Testis (tissue), 3 donors: ENCODE results near the gene PTPRN2. TPM values are rescaled to one million over a fixed set of nuclear protein-coding genes. Genes with fewer than 3 reads are reported as not detected.
A peak's percentile ranks its signal among the peaks of the same experiment; 100 is the strongest.

ENCODE experiments used
- DNase-seq: peaks from one replicate; pipeline ENCODE4 v3.0.0-alpha.2; 2019
- H3K27ac ChIP-seq, 2 donors: fragments of 200-600 bp; sonication (generic); one replicate each; pipeline ENCODE4 v1.5.1; 2019
- H3K27me3 ChIP-seq: fragments of 200-600 bp; sonication (generic); one replicate; pipeline ENCODE4 v1.5.1; 2019
- H3K36me3 ChIP-seq: fragments of 200-600 bp; sonication (generic); one replicate; pipeline ENCODE4 v1.5.1; 2017; ENCODE audit warnings: low read depth; ENCODE audit errors: missing control alignments
- H3K4me1 ChIP-seq: fragments of 200-600 bp; sonication (generic); one replicate; pipeline ENCODE4 v1.5.1; 2019
- H3K4me3 ChIP-seq, 2 donors: fragments of 200-600 bp; sonication (generic); one replicate each; pipeline ENCODE4 v1.5.1; 2017 to 2019
- H3K9me3 ChIP-seq: fragments of 200-600 bp; sonication (generic); one replicate; pipeline ENCODE4 v1.5.1; 2017
- POLR2A ChIP-seq: fragments of 450-650 bp; IDR thresholded peaks from one replicate; pipeline ENCODE4 v1.6.1; 2017; ENCODE audit warnings: antibody characterized with exemption, mild to moderate bottlenecking, moderate library complexity
- WGBS, 2 donors: methylation state at CpG; one replicate each; pipeline ENCODE4 v1.1.5; 2018; 5-methylcytosine and 5-hydroxymethylcytosine counted together
- intact Hi-C: fragments of 100-400 bp; cut with DNase I; formaldehyde crosslinking; loops from one replicate; pipeline ENCODE4 v1.15.1; 2023; ENCODE audit warnings: low total_unique reads
- polyA plus RNA-seq: library from polyadenylated mRNA; stranded (reverse); fragments of 350-450 nt; fragmentation: Illumina TruSeq; extraction: RNeasy Lipid Tissue Mini Kit (QIAGEN cat#74804); gene quantifications from one replicate; pipeline ENCODE4 v1.2.3, GENCODE V29; 2014; ENCODE audit warnings: low read depth, low replicate concordance; ENCODE audit not compliant: insufficient read depth
- total RNA-seq, 2 donors: library from RNA; depleted of rRNA; stranded (reverse); fragments of >200 nt; gene quantifications; one replicate each; pipeline ENCODE4 v1.2.3, GENCODE V29; 2016
- TF ChIP-seq, protein P1 (sequence below), 3 experiments: fragments of 450-650 bp in 2 of 3; fragments of 200-600 bp in 1 of 3; sonication (generic) in 1 of 3; IDR thresholded peaks; one replicate each; pipeline ENCODE4 v1.5.1; 2016 to 2019; ENCODE audit warnings: antibody characterized with exemption in 3 of 3, mild to moderate bottlenecking in 2 of 3, moderate library complexity in 1 of 3

The PTPRN2 gene
- total and polyA plus RNA-seq, 3 donors from 2014 or later, result 9.3 to 10.8 (median 9.8) TPM

DNA sequence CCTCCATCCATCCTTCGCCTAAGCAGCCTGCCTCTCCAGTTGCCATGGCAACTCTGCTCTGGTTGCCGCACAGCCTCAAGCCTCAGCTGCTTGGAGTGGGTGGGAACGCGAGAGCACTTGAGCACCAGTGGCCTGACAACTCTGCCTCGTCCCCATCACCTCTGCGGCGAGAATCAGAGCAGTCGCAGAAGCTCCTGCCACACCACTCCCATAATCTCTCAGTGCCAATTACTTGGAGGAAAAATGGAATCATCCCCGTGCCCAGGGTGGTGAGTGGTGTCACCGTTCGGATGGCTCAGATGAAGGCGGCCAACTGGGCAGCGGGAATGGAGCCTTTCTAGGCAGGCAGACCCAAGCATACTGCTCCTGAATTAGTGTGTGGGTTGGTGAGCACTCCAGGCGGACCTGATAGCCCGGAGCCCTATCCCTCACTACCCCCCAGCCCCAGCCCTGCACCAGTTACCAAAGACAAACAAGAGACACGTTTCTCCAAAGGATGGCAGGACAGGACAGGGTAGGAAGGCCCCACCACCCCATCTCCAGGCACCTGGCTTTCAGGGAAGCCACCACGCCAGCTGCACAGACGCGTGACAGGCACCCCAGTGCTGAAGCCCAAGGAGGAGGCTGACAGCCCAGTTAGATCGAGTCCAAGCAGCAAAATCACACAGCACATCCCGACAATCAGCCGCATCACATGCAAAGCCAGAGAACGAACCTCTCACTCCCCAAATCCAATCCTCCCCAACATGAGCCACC is 335.4 kb downstream of the PTPRN2 start:
- TF ChIP-seq, protein P1, sequence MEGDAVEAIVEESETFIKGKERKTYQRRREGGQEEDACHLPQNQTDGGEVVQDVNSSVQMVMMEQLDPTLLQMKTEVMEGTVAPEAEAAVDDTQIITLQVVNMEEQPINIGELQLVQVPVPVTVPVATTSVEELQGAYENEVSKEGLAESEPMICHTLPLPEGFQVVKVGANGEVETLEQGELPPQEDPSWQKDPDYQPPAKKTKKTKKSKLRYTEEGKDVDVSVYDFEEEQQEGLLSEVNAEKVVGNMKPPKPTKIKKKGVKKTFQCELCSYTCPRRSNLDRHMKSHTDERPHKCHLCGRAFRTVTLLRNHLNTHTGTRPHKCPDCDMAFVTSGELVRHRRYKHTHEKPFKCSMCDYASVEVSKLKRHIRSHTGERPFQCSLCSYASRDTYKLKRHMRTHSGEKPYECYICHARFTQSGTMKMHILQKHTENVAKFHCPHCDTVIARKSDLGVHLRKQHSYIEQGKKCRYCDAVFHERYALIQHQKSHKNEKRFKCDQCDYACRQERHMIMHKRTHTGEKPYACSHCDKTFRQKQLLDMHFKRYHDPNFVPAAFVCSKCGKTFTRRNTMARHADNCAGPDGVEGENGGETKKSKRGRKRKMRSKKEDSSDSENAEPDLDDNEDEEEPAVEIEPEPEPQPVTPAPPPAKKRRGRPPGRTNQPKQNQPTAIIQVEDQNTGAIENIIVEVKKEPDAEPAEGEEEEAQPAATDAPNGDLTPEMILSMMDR (IDR thresholded peaks at IDR 0.05), result no peak
- TF ChIP-seq POLR2A, result no peak
- 83 to 85% methylated on average over 17 to 23 of the region's 23 CpGs for WGBS, 2 donors
- Histone ChIP-seq H3K27ac (no peak overlapping the region), H3K36me3 (no peaks in the 10 kb centered on the region), H3K4me3 (no peak overlapping the region), H3K27me3 (no peaks in the 10 kb centered on the region), H3K9me3 (no peaks in the 10 kb centered on the region), H3K4me1 (no peaks in the 10 kb centered on the region)
- intact Hi-C loops, result no loop called here
- DNase-seq, result peak; percentile 9

GRCh38 chr7:158251061-158251965 is 336.3 kb downstream of the PTPRN2 start:
- TF ChIP-seq, protein P1 (IDR thresholded peaks at IDR 0.05), result no peak
- no peak for TF ChIP-seq POLR2A

GRCh38 chr7:158249692-158250091 is 337.9 kb downstream of the PTPRN2 start:
- H3K4me1 ChIP-seq, result no peaks in the 10 kb centered on the region
- no peak overlapping the region for H3K4me3 ChIP-seq
- 79 to 80% methylated on average over 9 of the region's 9 CpGs for WGBS, 2 donors
- H3K36me3 ChIP-seq, result no peaks in the 10 kb centered on the region
- no peaks in the 10 kb centered on the region for H3K9me3 ChIP-seq
- intact Hi-C loops, result no loop called here
- no peak for DNase-seq
- no peak overlapping the region for H3K27ac ChIP-seq
- no peaks in the 10 kb centered on the region for H3K27me3 ChIP-seq
- TF ChIP-seq POLR2A, result no peak
- TF ChIP-seq, protein P1 (IDR thresholded peaks at IDR 0.05), result no peak

More at GRCh38 chr7:158251061-158251965, 336.3 kb downstream of the PTPRN2 start:
- H3K4me1 ChIP-seq, result no peaks in the 10 kb centered on the region
- H3K27me3 ChIP-seq, result no peaks in the 10 kb centered on the region
- intact Hi-C loops, result no loop called here
- WGBS, 2 donors, result 78 to 85% methylated on average over 17 to 18 of the region's 18 CpGs
- no peak overlapping the region for H3K27ac ChIP-seq
- H3K9me3 ChIP-seq, result no peaks in the 10 kb centered on the region
- DNase-seq, result peak; percentile 2
- H3K4me3 ChIP-seq, result no peak overlapping the region
- no peaks in the 10 kb centered on the region for H3K36me3 ChIP-seq

- WGBS, 2 donors, result 39 to 57% methylated on average over 7 to 10 of the region's 10 CpGs
- TF ChIP-seq, protein P1 (IDR thresholded peaks at IDR 0.05), result no peak
- TF ChIP-seq POLR2A, result no peak
- DNase-seq, result peak; percentile 3
- no peaks in the 10 kb centered on the region for H3K9me3 ChIP-seq
- no peak overlapping the region for H3K27ac ChIP-seq
- H3K4me3 ChIP-seq, result no peak overlapping the region
- no peaks in the 10 kb centered on the region for H3K27me3 ChIP-seq
- intact Hi-C loops, result no loop called here
- no peaks in the 10 kb centered on the region for H3K4me1 ChIP-seq
- no peaks in the 10 kb centered on the region for H3K36me3 ChIP-seq
These were observed 338.8 kb downstream of the PTPRN2 start for GRCh38 chr7:158248816-158249215.
